ENCODE results near the gene YIPF7. TPM values are rescaled to one million over a fixed set of nuclear protein-coding genes. Genes with fewer than 3 reads are reported as not detected.

The YIPF7 gene
- total RNA-seq (0.09 TPM), polyA plus RNA-seq (0.18 TPM)
- long read RNA-seq, donor 1: 0 reads
- long read RNA-seq, donor 2: 0 reads
- long read RNA-seq, donor 3: 0 reads
- long read RNA-seq, donor 4: 0 reads
- long read RNA-seq, donor 5: 0 reads
- long read RNA-seq, donor 6: 0 reads
- long read RNA-seq, donor 7: 0 reads
- long read RNA-seq, donor 8: 0 reads
- long read RNA-seq, donor 9: 0 reads
- long read RNA-seq, donor 10: 0 reads

GRCh38 chr4:44651425-44651824, at the start of gene YIPF7:
Gene YIPF7 (minus strand): TSS chr4:44651625. CDS start chr4:44650100, 1,525 bp downstream.
- H3K27ac ChIP-seq (ENCODE audit: low read depth in 1 of 2, low read length in 1 of 2): no peak within 1 kb of the TSS
- H3K4me1 ChIP-seq (ENCODE audit: control insufficient read depth in 2 of 2, insufficient read depth in 2 of 2, low read length in 2 of 2): no peaks in the 10 kb centered on the region
- no peaks in the 10 kb centered on the region for H3K36me3 ChIP-seq (ENCODE audit: control insufficient read depth in 2 of 2, insufficient read depth in 2 of 2, low read length in 1 of 2)
- DNase-seq (ENCODE audit: low read depth in 6 of 9, low spot score in 9 of 9): no peak
- H3K27me3 ChIP-seq (ENCODE audit: control insufficient read depth in 2 of 2, insufficient read depth in 1 of 2, low read length in 1 of 2): no peaks in the 10 kb centered on the region
- H3K9me3 ChIP-seq (ENCODE audit: control insufficient read depth in 2 of 2, insufficient read depth in 1 of 2, low read length in 1 of 2): no peaks in the 10 kb centered on the region
- WGBS: 94% methylated on average over 1 of the region's 1 CpG
- H3K4me3 ChIP-seq (ENCODE audit: low read length in 2 of 2): no peak within 1 kb of the TSS

GRCh38 chr4:44701037-44701436, 49.6 kb upstream of the YIPF7 start:
- H3K36me3 ChIP-seq (ENCODE audit: control insufficient read depth in 2 of 2, insufficient read depth in 2 of 2, low read length in 1 of 2): peaks cover 9 to 60% of the 10 kb centered on the region in 2 donors
- WGBS: 88% methylated on average over 2 of the region's 2 CpGs
- H3K9me3 ChIP-seq (ENCODE audit: control insufficient read depth in 2 of 2, insufficient read depth in 1 of 2, low read length in 1 of 2): no peaks in the 10 kb centered on the region
- no peaks in the 10 kb centered on the region for H3K4me1 ChIP-seq (ENCODE audit: control insufficient read depth in 2 of 2, insufficient read depth in 2 of 2, low read length in 2 of 2)
- no peak overlapping the region for H3K4me3 ChIP-seq (ENCODE audit: low read length in 2 of 2)
- DNase-seq (ENCODE audit: low read depth in 6 of 9, low spot score in 9 of 9): no peak
- no peak overlapping the region for H3K27ac ChIP-seq (ENCODE audit: low read depth in 1 of 2, low read length in 1 of 2)
- no peaks in the 10 kb centered on the region for H3K27me3 ChIP-seq (ENCODE audit: control insufficient read depth in 2 of 2, insufficient read depth in 1 of 2, low read length in 1 of 2)

- DNase-seq (ENCODE audit: low read depth in 6 of 9, low spot score in 9 of 9): no peak
- Histone ChIP-seq H3K27me3 (ENCODE audit: control insufficient read depth in 2 of 2, insufficient read depth in 1 of 2, low read length in 1 of 2) (no peaks in the 10 kb centered on the region), H3K4me3 (ENCODE audit: low read length in 2 of 2) (no peak overlapping the region), H3K27ac (ENCODE audit: low read depth in 1 of 2, low read length in 1 of 2) (no peak overlapping the region), H3K9me3 (ENCODE audit: control insufficient read depth in 2 of 2, insufficient read depth in 1 of 2, low read length in 1 of 2) (no peaks in the 10 kb centered on the region), H3K36me3 (ENCODE audit: control insufficient read depth in 2 of 2, insufficient read depth in 2 of 2, low read length in 1 of 2) (peaks cover 9 to 64% of the 10 kb centered on the region in 2 donors), H3K4me1 (ENCODE audit: control insufficient read depth in 2 of 2, insufficient read depth in 2 of 2, low read length in 2 of 2) (no peaks in the 10 kb centered on the region)
- 90% methylated on average over 1 of the region's 1 CpG for WGBS
Measured at GRCh38 chr4:44700427-44700826, 49.0 kb upstream of the YIPF7 start.

- DNase-seq (ENCODE audit: low read depth in 6 of 9, low spot score in 9 of 9): no peak
- Histone ChIP-seq H3K27me3 (ENCODE audit: control insufficient read depth in 2 of 2, insufficient read depth in 1 of 2, low read length in 1 of 2) (no peaks in the 10 kb centered on the region), H3K4me3 (ENCODE audit: low read length in 2 of 2) (no peak overlapping the region), H3K36me3 (ENCODE audit: control insufficient read depth in 2 of 2, insufficient read depth in 2 of 2, low read length in 1 of 2) (peaks cover 0 to 49% of the 10 kb centered on the region in 2 donors), H3K9me3 (ENCODE audit: control insufficient read depth in 2 of 2, insufficient read depth in 1 of 2, low read length in 1 of 2) (no peaks in the 10 kb centered on the region), H3K27ac (ENCODE audit: low read depth in 1 of 2, low read length in 1 of 2) (no peak overlapping the region), H3K4me1 (ENCODE audit: control insufficient read depth in 2 of 2, insufficient read depth in 2 of 2, low read length in 2 of 2) (no peaks in the 10 kb centered on the region)
- WGBS: 99% methylated on average over 1 of the region's 1 CpG
Measured at GRCh38 chr4:44684648-44685047, 33.2 kb upstream of the YIPF7 start.

DNA sequence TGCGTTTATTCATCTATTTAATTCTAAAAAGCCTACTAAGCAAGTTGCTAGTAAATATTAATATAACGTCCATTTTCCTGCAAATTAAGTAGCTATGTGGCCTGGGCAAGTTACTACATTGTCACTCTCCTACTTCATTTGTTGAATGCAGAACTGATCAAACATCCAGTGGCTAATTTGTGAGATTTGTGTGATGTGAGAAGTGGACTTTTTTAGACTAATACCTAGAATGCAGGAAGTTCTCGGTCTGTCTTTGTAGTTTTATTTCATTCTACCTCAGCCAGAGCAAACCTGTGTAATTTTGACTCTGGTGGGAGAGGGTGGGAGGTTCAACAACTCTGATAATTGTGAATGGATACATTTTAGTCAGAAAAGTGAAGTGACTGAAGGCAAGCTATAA, 27.6 kb upstream of the YIPF7 start:
- peak in 1 of 9 donors; percentile 7 for DNase-seq (ENCODE audit: low read depth in 6 of 9, low spot score in 9 of 9)
- H3K27ac ChIP-seq (ENCODE audit: low read depth in 1 of 2, low read length in 1 of 2): peak overlapping the region; percentile 92 to 94

GRCh38 chr4:44678094-44679041, 26.9 kb upstream of the YIPF7 start, which contains the start of gene GUF1:
Gene GUF1 (plus strand): TSS chr4:44678420. CDS start chr4:44678623, 203 bp downstream.
- peaks cover 3 to 4% of the 10 kb centered on the region in 2 donors for H3K4me1 ChIP-seq (ENCODE audit: control insufficient read depth in 2 of 2, insufficient read depth in 2 of 2, low read length in 2 of 2)
- WGBS: under 1% methylated on average over 57 of the region's 57 CpGs
- DNase-seq (ENCODE audit: low read depth in 6 of 9, low spot score in 9 of 9): peak; percentile 84 to 96 (median 90)
- H3K9me3 ChIP-seq (ENCODE audit: control insufficient read depth in 2 of 2, insufficient read depth in 1 of 2, low read length in 1 of 2): no peaks in the 10 kb centered on the region
- H3K4me3 ChIP-seq (ENCODE audit: low read length in 2 of 2): peak within 1 kb of the TSS; percentile 89 to 95
- H3K36me3 ChIP-seq (ENCODE audit: control insufficient read depth in 2 of 2, insufficient read depth in 2 of 2, low read length in 1 of 2): peaks cover 0 to 14% of the 10 kb centered on the region in 2 donors
- H3K27ac ChIP-seq (ENCODE audit: low read depth in 1 of 2, low read length in 1 of 2): peak within 1 kb of the TSS; percentile 92 to 94
- no peaks in the 10 kb centered on the region for H3K27me3 ChIP-seq (ENCODE audit: control insufficient read depth in 2 of 2, insufficient read depth in 1 of 2, low read length in 1 of 2)

More for the DNA sequence above, 27.6 kb upstream of the YIPF7 start:
- peak overlapping the region; percentile 89 to 95 for H3K4me3 ChIP-seq (ENCODE audit: low read length in 2 of 2)
- H3K9me3 ChIP-seq (ENCODE audit: control insufficient read depth in 2 of 2, insufficient read depth in 1 of 2, low read length in 1 of 2): no peaks in the 10 kb centered on the region
- H3K4me1 ChIP-seq (ENCODE audit: control insufficient read depth in 2 of 2, insufficient read depth in 2 of 2, low read length in 2 of 2): peaks cover 3 to 4% of the 10 kb centered on the region in 2 donors
- H3K36me3 ChIP-seq (ENCODE audit: control insufficient read depth in 2 of 2, insufficient read depth in 2 of 2, low read length in 1 of 2): peaks cover 0 to 16% of the 10 kb centered on the region in 2 donors
- H3K27me3 ChIP-seq (ENCODE audit: control insufficient read depth in 2 of 2, insufficient read depth in 1 of 2, low read length in 1 of 2): no peaks in the 10 kb centered on the region
- WGBS: 0% methylated on average over 3 of the region's 3 CpGs

GRCh38 chr4:44675366-44675765, 23.9 kb upstream of the YIPF7 start:
- H3K4me3 ChIP-seq (ENCODE audit: low read length in 2 of 2): no peak overlapping the region
- no peak for DNase-seq (ENCODE audit: low read depth in 6 of 9, low spot score in 9 of 9)
- H3K27ac ChIP-seq (ENCODE audit: low read depth in 1 of 2, low read length in 1 of 2): no peak overlapping the region
- no peaks in the 10 kb centered on the region for H3K9me3 ChIP-seq (ENCODE audit: control insufficient read depth in 2 of 2, insufficient read depth in 1 of 2, low read length in 1 of 2)
- no peaks in the 10 kb centered on the region for H3K27me3 ChIP-seq (ENCODE audit: control insufficient read depth in 2 of 2, insufficient read depth in 1 of 2, low read length in 1 of 2)
- H3K4me1 ChIP-seq (ENCODE audit: control insufficient read depth in 2 of 2, insufficient read depth in 2 of 2, low read length in 2 of 2): peaks cover 3 to 4% of the 10 kb centered on the region in 2 donors
- 83% methylated on average over 5 of the region's 5 CpGs for WGBS
- H3K36me3 ChIP-seq (ENCODE audit: control insufficient read depth in 2 of 2, insufficient read depth in 2 of 2, low read length in 1 of 2): no peaks in the 10 kb centered on the region

DNA sequence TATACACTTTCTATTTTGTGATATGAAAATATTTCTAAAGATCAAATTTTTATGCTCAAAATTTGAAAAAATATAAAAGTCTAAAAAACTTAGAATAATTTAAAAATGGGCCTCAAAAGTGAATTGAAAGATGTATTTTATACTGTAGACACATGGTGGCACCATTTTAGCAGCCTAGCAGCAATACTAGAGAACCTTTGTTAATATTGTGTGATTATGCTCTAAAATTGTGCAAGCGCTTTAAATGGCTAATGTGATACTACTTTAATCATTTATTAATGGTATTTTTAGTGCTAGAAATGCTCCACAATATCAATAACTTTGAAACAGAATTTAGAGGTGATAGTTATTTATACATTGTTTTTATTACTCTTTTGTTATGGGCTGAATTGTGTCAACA, 23.0 kb upstream of the YIPF7 start:
- Histone ChIP-seq H3K9me3 (ENCODE audit: control insufficient read depth in 2 of 2, insufficient read depth in 1 of 2, low read length in 1 of 2) (no peaks in the 10 kb centered on the region), H3K27ac (ENCODE audit: low read depth in 1 of 2, low read length in 1 of 2) (no peak overlapping the region), H3K4me1 (ENCODE audit: control insufficient read depth in 2 of 2, insufficient read depth in 2 of 2, low read length in 2 of 2) (peaks cover 3 to 4% of the 10 kb centered on the region in 2 donors), H3K27me3 (ENCODE audit: control insufficient read depth in 2 of 2, insufficient read depth in 1 of 2, low read length in 1 of 2) (no peaks in the 10 kb centered on the region), H3K36me3 (ENCODE audit: control insufficient read depth in 2 of 2, insufficient read depth in 2 of 2, low read length in 1 of 2) (no peaks in the 10 kb centered on the region), H3K4me3 (ENCODE audit: low read length in 2 of 2) (no peak overlapping the region)
- DNase-seq (ENCODE audit: low read depth in 6 of 9, low spot score in 9 of 9): no peak
- 93% methylated on average over 1 of the region's 1 CpG for WGBS

DNA sequence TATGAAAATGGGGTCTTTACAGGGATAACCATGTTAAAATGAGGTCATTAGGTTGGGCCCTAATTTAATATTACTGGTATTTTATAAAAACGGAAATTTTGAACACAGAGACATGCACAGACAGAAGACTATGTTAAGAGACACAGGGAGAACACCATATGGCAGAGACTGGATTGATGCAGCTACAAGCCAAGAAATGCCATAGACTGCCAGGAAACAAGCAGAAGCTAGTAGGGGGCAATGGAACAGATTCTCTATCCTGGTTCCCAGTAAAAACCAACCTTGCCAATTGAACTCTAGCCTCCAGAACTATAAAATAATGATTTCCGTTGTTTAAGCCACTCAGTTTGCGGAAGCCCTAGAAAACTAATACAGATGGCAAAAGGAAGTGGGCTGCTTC, 20.2 kb upstream of the YIPF7 start:
- no peak overlapping the region for H3K27ac ChIP-seq (ENCODE audit: low read depth in 1 of 2, low read length in 1 of 2)
- 96% methylated on average over 3 of the region's 3 CpGs for WGBS
- H3K4me3 ChIP-seq (ENCODE audit: low read length in 2 of 2): no peak overlapping the region
- no peaks in the 10 kb centered on the region for H3K9me3 ChIP-seq (ENCODE audit: control insufficient read depth in 2 of 2, insufficient read depth in 1 of 2, low read length in 1 of 2)
- no peaks in the 10 kb centered on the region for H3K4me1 ChIP-seq (ENCODE audit: control insufficient read depth in 2 of 2, insufficient read depth in 2 of 2, low read length in 2 of 2)
- no peaks in the 10 kb centered on the region for H3K27me3 ChIP-seq (ENCODE audit: control insufficient read depth in 2 of 2, insufficient read depth in 1 of 2, low read length in 1 of 2)
- H3K36me3 ChIP-seq (ENCODE audit: control insufficient read depth in 2 of 2, insufficient read depth in 2 of 2, low read length in 1 of 2): no peaks in the 10 kb centered on the region
- no peak for DNase-seq (ENCODE audit: low read depth in 6 of 9, low spot score in 9 of 9)
